Subcutaneous adipose tissue (tissue), 4 donors: ENCODE measurements around the gene CBX8. TPM values are rescaled to one million over a fixed set of nuclear protein-coding genes. Genes with fewer than 3 reads are reported as not detected.

Source experiments
- total RNA-seq, 4 donors: library from RNA; depleted of rRNA; stranded (reverse); fragments of >200 nt; gene quantifications; one replicate each; pipeline ENCODE4 v1.1.0, GENCODE V29; 2016
- TF ChIP-seq, protein P1 (sequence below): fragments of 450-650 bp; IDR thresholded peaks from one replicate; pipeline ENCODE4 v1.5.1; 2016; ENCODE audit warnings: low read depth, mild to moderate bottlenecking, control low read depth, antibody characterized with exemption, moderate library complexity

CBX8 gene
- total RNA-seq, 4 donors from 2014 or later, result 0.68 to 3.6 (median 1.5) TPM

GRCh38 chr17:79829457-79829856 is 32.6 kb upstream of the CBX8 start:
- TF ChIP-seq, protein P1, sequence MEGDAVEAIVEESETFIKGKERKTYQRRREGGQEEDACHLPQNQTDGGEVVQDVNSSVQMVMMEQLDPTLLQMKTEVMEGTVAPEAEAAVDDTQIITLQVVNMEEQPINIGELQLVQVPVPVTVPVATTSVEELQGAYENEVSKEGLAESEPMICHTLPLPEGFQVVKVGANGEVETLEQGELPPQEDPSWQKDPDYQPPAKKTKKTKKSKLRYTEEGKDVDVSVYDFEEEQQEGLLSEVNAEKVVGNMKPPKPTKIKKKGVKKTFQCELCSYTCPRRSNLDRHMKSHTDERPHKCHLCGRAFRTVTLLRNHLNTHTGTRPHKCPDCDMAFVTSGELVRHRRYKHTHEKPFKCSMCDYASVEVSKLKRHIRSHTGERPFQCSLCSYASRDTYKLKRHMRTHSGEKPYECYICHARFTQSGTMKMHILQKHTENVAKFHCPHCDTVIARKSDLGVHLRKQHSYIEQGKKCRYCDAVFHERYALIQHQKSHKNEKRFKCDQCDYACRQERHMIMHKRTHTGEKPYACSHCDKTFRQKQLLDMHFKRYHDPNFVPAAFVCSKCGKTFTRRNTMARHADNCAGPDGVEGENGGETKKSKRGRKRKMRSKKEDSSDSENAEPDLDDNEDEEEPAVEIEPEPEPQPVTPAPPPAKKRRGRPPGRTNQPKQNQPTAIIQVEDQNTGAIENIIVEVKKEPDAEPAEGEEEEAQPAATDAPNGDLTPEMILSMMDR, result no peak

GRCh38 chr17:79829004-79829403 is 32.1 kb upstream of the CBX8 start:
- TF ChIP-seq, protein P1, result no peak

GRCh38 chr17:79826841-79827578 is 30.1 kb upstream of the CBX8 start:
- TF ChIP-seq, protein P1, result no peak

DNA sequence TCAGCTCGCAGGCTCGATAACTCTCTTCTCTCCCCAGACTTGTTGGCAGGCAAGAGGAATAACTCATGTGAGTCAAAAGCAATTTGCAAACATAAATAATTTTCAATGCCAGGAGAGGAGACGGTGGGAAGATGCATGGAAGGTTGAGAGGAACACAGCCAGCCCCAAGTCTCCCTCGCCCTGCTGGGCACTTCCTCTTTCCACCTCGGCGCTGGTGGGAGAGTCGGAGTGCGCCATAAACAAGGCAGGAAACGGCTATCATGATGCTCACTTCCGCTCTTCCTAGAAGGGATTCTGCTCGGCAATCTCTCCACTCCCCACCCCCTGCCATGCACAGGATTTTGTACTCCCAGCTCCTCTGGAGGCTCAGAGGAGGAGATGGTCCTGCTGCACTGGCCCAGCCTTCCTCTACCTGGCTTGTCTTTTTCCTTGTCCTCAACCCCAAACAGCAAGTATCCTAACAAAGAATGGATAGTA is 29.4 kb upstream of the CBX8 start:
- TF ChIP-seq, protein P1, result no peak

- TF ChIP-seq, protein P1, result no peak
Observed at GRCh38 chr17:79825580-79825921, 28.7 kb upstream of the CBX8 start.

GRCh38 chr17:79824893-79825579 is 28.2 kb upstream of the CBX8 start:
- TF ChIP-seq, protein P1, result no peak

DNA sequence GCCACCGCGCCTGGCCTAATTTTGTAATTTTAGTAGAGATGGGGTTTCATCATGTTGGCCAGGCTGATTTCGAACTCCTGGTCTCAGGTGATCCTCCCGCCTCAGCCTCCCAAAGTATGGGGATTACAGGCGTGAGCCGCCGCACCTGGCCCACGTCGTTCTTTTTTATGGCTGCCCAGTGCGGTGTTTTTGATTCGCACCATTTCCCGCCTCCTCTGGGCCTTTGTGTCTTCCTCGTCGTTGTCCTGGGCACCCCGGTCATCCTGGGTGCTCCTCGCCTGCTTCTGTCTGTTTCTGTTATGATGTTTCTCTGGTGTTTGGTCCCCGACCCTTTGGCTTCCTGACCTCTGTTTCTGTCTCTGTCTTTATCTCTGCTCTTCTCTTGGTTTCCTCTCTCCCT is 27.4 kb upstream of the CBX8 start:
- TF ChIP-seq, protein P1, result no peak
